Measurements from ENCODE around the gene UNC45B.
"Not testable (repeated sequence)": the region's sequence is repeated elsewhere in the genome, so short reads cannot be mapped to it uniquely, and the experiment has no call there.

Gene UNC45B

DNA sequence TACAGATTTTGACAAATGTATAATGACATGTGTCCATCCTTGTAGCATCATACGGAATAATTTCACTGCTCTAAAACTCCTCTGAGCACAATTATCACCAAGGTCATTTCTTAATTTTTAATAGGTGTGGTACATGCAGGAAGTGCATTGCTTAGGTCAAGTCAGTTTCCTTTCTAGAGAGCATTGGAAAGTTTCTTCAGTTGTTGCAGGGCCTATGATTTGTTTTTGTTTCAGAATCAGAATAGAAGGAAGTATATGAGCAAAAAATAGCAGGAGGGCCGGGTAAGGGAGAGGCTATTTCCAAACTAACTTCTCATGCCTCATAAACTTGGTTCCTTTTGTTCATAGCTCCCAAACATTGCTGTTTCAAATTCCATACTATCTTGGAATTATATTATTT is 71.3 kb downstream of the UNC45B start:
- DNase-seq (ENCODE audit: low spot score) = no peak

DNA sequence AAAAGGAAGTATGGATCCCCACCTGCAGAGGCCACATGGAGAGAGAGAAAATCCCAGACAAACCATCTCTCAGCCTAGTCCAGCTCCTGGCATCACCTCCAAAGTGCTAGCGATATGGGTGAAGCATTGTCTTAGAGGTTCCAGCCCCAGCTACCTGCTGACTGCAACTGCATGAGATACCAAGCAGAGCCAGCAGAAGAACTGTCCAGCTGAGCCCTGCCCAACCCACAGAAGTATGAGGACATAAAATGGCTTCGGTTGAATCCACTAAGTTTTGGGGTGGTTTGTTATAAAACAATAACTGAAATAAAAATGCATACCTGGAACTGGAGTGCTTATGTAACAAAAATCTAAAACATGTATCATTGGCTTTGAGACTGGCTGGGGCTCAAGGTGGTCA is 74.8 kb downstream of the UNC45B start:
- DNase-seq (ENCODE audit: low spot score) = no peak

DNA sequence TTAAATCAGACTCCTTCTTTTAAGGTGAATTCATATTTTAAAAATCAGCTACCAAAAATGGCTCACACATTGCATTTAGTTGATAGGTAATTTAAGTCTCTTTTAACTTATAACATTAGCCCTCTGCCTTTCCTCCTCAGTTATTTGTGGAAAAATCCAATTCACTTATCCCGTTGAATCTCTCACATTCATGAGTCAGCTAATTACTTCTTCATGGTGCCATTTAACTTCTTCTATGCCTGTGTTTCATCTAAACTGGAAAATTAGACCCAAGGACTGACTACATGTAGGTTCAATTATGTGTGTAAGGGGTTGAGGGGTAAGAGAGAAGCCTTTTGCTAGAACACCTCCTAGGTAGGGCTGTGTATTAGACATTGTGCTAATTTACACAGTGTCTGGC is 76.8 kb downstream of the UNC45B start:
- no peak for DNase-seq (ENCODE audit: low spot score)

DNA sequence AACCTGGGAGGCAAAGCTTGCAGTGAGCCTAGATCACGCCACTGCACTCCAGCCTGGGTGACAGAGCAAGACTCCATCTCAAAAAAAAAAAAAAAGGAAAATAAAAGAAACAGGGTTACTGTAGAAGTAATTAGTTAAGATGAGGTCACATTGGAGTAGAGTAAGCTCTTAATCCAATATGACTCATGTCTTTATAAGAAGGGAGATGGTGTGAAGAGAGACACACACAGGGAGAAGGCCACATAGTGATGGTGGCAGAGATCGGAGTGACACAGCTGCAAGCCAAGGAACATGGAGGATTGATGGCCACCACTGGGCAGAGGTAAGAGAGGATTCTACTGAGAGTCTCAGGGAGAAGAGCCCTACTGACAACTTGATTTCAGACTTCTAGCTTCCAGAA is 79.9 kb downstream of the UNC45B start:
- no peak for DNase-seq (ENCODE audit: low spot score)

GRCh38 chr17:35229638-35230037 is 82.0 kb downstream of the UNC45B start:
- no peak for DNase-seq (ENCODE audit: low spot score)

GRCh38 chr17:35234315-35234714 is 86.7 kb downstream of the UNC45B start:
- DNase-seq (ENCODE audit: low spot score) = not testable (repeated sequence)

DNA sequence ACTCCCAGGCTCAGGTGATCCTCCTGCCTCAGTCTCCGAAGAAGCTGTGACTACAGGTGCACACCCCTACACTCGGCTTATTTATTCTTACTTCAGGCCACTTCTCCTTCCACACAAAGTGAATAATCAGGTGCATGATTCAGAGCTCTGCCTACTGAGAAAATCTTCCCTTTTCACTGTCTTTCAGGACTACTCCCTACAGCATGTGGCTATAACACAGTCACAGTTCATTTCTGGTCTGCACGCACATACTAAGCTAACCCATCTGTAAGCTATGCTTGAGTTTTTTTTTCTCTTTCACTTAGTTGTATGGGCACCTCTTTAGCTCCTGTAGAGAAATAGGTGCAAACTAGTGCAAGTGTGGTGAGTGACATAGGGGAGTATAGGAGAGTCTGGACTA is 87.7 kb downstream of the UNC45B start:
- DNase-seq (ENCODE audit: low spot score) = no peak

GRCh38 chr17:35235917-35236316 is 88.3 kb downstream of the UNC45B start:
- no peak for DNase-seq (ENCODE audit: low spot score)

GRCh38 chr17:35236821-35237220 is 89.2 kb downstream of the UNC45B start:
- no peak for DNase-seq (ENCODE audit: low spot score)

GRCh38 chr17:35238821-35239220 is 91.2 kb downstream of the UNC45B start:
- DNase-seq (ENCODE audit: low spot score) = no peak

Data from LoVo (cell line).